Activated T-helper 1 cell treated with anti-CD3 and anti-CD28 coated beads, Interleukin-12 subunit alpha, Interleukin-12 subunit beta, Interleukin-2, Interleukin-4 antibody, amounts not matched to agents 30 ng/mL and 10 ng/mL and 1 ng/mL, durations not matched to agents 14 hours and 24 hours and 36 hours (primary cell): Measurements from ENCODE around the gene COL9A3. TPM values are rescaled to one million over a fixed set of nuclear protein-coding genes. Genes with fewer than 3 reads are reported as not detected.
A peak's percentile ranks its signal among the peaks of the same experiment; 100 is the strongest.
"Not testable (repeated sequence)": the region's sequence is repeated elsewhere in the genome, so short reads cannot be mapped to it uniquely, and the experiment has no call there.

Experiments used
- DNase-seq: peaks from one replicate; pipeline ENCODE4 v3.0.0; 2021; ENCODE audit warnings: low spot score
- H3K27ac Mint-ChIP-seq: one replicate; pipeline ENCODE4 v1.8.0; 2021; ENCODE audit warnings: mild to moderate bottlenecking, mixed read lengths
- H3K27me3 Mint-ChIP-seq: one replicate; pipeline ENCODE4 v1.8.0; 2022; ENCODE audit warnings: mild to moderate bottlenecking, moderate library complexity, mixed read lengths; ENCODE audit not compliant: insufficient read depth
- H3K36me3 Mint-ChIP-seq: one replicate; pipeline ENCODE4 v1.8.0; 2021; ENCODE audit warnings: low read depth, mixed read lengths
- H3K4me1 Mint-ChIP-seq: one replicate; pipeline ENCODE4 v1.8.0; 2021; ENCODE audit warnings: low read depth, mixed read lengths
- H3K4me3 Mint-ChIP-seq: one replicate; pipeline ENCODE4 v1.8.0; 2021; ENCODE audit warnings: mild to moderate bottlenecking, moderate library complexity, mixed read lengths
- H3K9me3 Mint-ChIP-seq: one replicate; pipeline ENCODE4 v1.8.0; 2021; ENCODE audit warnings: mixed read lengths
- intact Hi-C: fragments of 100-400 bp; cut with micrococcal nuclease; formaldehyde crosslinking; loops from one replicate; pipeline ENCODE4 v1.15.1; 2024
- total RNA-seq: library from RNA; stranded (reverse); gene quantifications from 2 replicates; pipeline ENCODE4 v1.2.3, GENCODE V29; 2022

Gene COL9A3
- total RNA-seq, 1 donor from 2014 or later: not detected

DNA sequence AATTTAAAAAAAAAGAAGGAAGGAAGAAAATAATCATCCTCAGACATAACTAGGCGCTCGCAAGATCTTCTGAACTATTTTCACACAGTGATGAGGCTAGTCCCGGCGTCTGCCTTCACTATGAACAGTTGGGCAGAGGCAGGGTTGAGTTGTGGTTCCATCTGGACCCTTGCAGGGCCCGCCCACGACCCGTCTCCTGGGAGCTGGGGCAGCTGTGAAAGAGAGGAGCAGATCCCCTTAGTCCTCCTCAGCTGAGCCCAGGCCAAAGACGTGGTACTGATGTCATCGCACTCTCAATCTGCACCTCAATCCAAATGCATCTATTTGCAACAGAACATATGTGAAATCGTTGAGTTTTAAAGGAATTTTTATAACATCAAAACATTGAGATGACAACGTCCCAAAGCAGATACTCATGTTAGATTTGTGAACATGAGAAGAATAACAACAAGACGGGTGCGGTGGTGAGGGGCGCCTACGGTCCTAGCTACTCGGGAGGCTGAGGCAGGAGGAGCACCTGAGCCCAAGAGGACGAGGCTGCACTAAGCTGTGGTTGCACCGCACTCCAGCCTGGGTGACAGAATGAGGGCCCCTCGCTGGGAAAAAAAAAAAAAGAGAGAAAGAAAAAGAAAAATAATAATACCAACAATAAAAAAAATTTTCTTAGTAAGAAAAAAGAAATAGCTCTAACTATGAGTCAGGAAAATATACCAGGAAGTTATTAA is 29.5 kb downstream of the COL9A3 start:
- H3K27me3 Mint-ChIP-seq: no peaks in the 10 kb centered on the region
- intact Hi-C loops: no loop called here
- H3K27ac Mint-ChIP-seq: no peak overlapping the region

DNA sequence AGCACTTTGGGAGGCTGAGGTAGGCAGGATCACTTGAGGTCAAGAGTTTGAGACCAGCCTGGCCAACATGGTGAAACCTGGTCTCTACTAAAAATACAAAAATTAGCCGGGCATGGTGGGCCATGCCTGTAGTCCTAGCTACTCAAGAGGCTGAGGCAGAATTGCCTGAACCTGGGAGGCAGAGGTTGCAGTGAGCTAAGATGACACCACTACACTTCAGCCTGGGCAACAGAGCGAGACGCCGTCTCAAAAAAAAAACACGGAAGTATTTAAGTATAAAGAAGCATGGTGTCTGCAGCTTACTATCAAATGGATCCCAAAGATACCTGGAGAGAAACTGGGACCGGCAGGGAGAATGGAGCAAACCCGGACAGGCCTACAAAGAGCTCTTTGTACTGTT is 32.1 kb downstream of the COL9A3 start:
- H3K9me3 Mint-ChIP-seq, H3K36me3 Mint-ChIP-seq, intact Hi-C loops, H3K27ac Mint-ChIP-seq, H3K27me3 Mint-ChIP-seq, H3K4me1 Mint-ChIP-seq, DNase-seq, H3K4me3 Mint-ChIP-seq: not testable (repeated sequence)

More for the DNA sequence above, 29.5 kb downstream of the COL9A3 start:
- Mint-ChIP-seq H3K4me3 (no peak overlapping the region), H3K9me3 (no peaks in the 10 kb centered on the region), H3K4me1 (peaks cover under 1% of the 10 kb centered on the region), H3K36me3 (peaks cover 2% of the 10 kb centered on the region)
- no peak for DNase-seq

GRCh38 chr20:62849431-62849830 is 32.6 kb downstream of the COL9A3 start:
- peaks cover 4% of the 10 kb centered on the region for H3K4me1 Mint-ChIP-seq
- H3K27ac Mint-ChIP-seq: no peak overlapping the region
- no peak overlapping the region for H3K4me3 Mint-ChIP-seq
- intact Hi-C loops: no loop called here
- H3K36me3 Mint-ChIP-seq: peaks cover 11% of the 10 kb centered on the region
- no peak for DNase-seq
- H3K27me3 Mint-ChIP-seq: no peaks in the 10 kb centered on the region
- H3K9me3 Mint-ChIP-seq: no peaks in the 10 kb centered on the region

DNA sequence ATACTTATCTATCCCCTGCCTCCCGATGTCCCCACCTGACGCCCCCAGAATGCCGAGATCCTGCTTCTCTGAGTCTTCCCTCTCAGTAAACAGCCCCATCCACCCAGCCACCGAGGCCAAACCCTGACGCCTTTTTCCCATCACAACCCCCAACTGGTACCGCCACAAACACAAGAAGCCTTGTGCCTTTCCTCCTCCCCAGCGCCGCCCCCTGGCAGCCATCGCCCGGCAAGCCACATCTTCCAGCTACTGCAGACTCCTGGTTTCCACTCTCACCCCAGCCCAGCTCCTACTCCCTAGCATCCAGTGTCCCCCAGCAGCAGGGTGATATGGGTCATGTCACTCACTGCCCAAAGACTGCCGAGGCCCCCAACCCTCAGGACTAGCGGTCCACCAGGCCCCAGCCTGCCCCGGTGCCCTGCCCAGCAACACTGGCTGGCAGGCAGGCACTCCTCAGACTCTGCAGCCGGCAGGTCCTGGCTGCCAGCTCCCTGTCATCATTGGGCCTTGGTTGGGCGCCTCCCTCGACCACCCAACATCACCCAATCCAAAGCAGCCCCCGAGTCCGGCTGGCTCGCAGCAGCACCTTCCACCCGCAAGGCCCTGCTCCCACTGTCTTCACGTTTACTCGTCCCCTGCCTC is 33.6 kb downstream of the COL9A3 start:
- intact Hi-C loops: no loop called here
- no peak overlapping the region for H3K27ac Mint-ChIP-seq
- DNase-seq: no peak
- no peaks in the 10 kb centered on the region for H3K27me3 Mint-ChIP-seq
- H3K4me1 Mint-ChIP-seq: peaks cover 4% of the 10 kb centered on the region
- peaks cover 11% of the 10 kb centered on the region for H3K36me3 Mint-ChIP-seq
- no peak overlapping the region for H3K4me3 Mint-ChIP-seq
- no peaks in the 10 kb centered on the region for H3K9me3 Mint-ChIP-seq

DNA sequence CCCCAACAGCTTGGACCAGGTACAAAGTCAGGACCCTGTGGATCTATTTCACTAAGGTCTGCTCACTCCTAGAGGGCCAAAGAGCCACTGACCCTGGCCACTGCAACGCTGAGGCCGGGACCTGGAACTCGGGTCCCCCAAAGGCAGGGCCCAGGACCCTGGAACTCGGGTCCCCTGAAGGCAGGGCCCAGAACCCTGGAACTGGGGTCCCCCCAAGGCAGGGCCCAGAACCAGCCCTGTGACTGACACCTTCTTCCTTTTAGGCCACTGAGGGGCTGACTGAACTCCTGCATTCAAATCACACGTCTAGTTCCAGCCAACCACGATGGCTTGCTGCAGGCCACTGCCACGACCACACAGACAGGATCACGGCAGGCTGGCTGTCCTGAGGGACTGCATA is 35.3 kb downstream of the COL9A3 start:
- H3K9me3 Mint-ChIP-seq: no peaks in the 10 kb centered on the region
- peaks cover 14% of the 10 kb centered on the region for H3K36me3 Mint-ChIP-seq
- intact Hi-C loops: no loop called here
- no peak overlapping the region for H3K27ac Mint-ChIP-seq
- peaks cover 4% of the 10 kb centered on the region for H3K4me1 Mint-ChIP-seq
- H3K4me3 Mint-ChIP-seq: no peak overlapping the region
- no peaks in the 10 kb centered on the region for H3K27me3 Mint-ChIP-seq
- DNase-seq: no peak

- no peak for DNase-seq
- Mint-ChIP-seq H3K27ac (no peak overlapping the region), H3K4me3 (no peak overlapping the region), H3K4me1 (peaks cover 4% of the 10 kb centered on the region), H3K27me3 (no peaks in the 10 kb centered on the region), H3K36me3 (peaks cover 17% of the 10 kb centered on the region), H3K9me3 (no peaks in the 10 kb centered on the region)
- intact Hi-C loops: no loop called here
Measured at GRCh38 chr20:62852841-62853240, 36.0 kb downstream of the COL9A3 start.

DNA sequence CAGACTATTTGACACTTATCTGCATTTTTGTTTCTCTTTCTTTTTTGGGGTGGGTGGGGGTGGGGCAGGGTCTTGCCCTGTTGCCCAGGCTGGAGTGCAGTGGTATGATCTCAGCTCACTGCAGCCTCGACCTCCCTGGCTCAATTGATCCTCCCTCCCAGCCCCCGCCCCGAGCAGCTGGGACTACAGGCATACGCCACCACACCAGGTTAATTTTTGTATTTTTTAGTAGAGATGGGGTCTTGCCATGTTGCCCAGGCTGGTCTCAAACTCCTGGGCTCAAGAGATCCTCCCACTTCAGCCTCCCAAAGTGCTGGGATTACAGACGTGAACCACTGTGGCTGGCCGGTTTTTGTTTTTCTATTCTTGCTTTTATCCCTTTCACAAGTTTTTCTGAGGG is 36.5 kb downstream of the COL9A3 start:
- H3K27me3 Mint-ChIP-seq, H3K27ac Mint-ChIP-seq, H3K4me1 Mint-ChIP-seq, H3K9me3 Mint-ChIP-seq, intact Hi-C loops, H3K4me3 Mint-ChIP-seq, DNase-seq: not testable (repeated sequence)
- peaks cover 20% of the 10 kb centered on the region for H3K36me3 Mint-ChIP-seq

DNA sequence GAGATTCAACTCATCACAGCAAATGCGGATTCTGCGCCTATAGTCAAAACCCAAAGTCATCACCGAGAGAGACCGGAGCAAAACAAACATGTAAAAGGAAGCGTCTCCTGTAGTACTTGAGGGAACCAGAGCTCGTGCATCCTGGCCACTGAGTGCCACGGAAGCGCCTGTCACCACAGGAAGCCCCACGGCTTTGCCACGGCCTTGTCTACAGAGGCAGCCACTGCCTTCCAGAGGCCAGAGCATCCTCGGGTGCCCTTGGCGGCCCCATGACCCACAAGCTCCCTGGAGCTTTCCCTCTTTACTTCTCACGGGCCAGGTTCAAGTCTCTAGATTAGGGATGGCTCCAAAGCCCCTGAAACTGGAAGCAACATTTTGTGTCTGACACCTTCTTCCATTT is 37.3 kb downstream of the COL9A3 start:
- Mint-ChIP-seq H3K27me3 (peaks cover 5% of the 10 kb centered on the region), H3K4me1 (peaks cover 4% of the 10 kb centered on the region), H3K4me3 (no peak overlapping the region), H3K27ac (no peak overlapping the region), H3K36me3 (peaks cover 20% of the 10 kb centered on the region), H3K9me3 (no peaks in the 10 kb centered on the region)
- DNase-seq: no peak
- intact Hi-C loops: no loop called here

GRCh38 chr20:62855120-62855519 is 38.3 kb downstream of the COL9A3 start:
- Mint-ChIP-seq H3K27ac (no peak overlapping the region), H3K36me3 (peaks cover 20% of the 10 kb centered on the region), H3K4me1 (peaks cover 6% of the 10 kb centered on the region)

GRCh38 chr20:62856931-62857619 is 40.2 kb downstream of the COL9A3 start:
- intact Hi-C loops: no loop called here
- peaks cover 20% of the 10 kb centered on the region for H3K36me3 Mint-ChIP-seq
- no peak overlapping the region for H3K27ac Mint-ChIP-seq
- DNase-seq: no peak
- peaks cover 6% of the 10 kb centered on the region for H3K4me1 Mint-ChIP-seq
- H3K9me3 Mint-ChIP-seq: no peaks in the 10 kb centered on the region
- no peak overlapping the region for H3K4me3 Mint-ChIP-seq
- H3K27me3 Mint-ChIP-seq: peaks cover 18% of the 10 kb centered on the region

More at GRCh38 chr20:62855120-62855519, 38.3 kb downstream of the COL9A3 start:
- H3K4me3 Mint-ChIP-seq: no peak overlapping the region
- peaks cover 12% of the 10 kb centered on the region for H3K27me3 Mint-ChIP-seq
- no peak for DNase-seq
- no peaks in the 10 kb centered on the region for H3K9me3 Mint-ChIP-seq
- intact Hi-C loops: no loop called here

- DNase-seq: no peak
- H3K9me3 Mint-ChIP-seq: no peaks in the 10 kb centered on the region
- no peak overlapping the region for H3K27ac Mint-ChIP-seq
- intact Hi-C loops: no loop called here
- peaks cover 15% of the 10 kb centered on the region for H3K36me3 Mint-ChIP-seq
- H3K27me3 Mint-ChIP-seq: peaks cover 21% of the 10 kb centered on the region
- H3K4me1 Mint-ChIP-seq: peaks cover 6% of the 10 kb centered on the region
- H3K4me3 Mint-ChIP-seq: peak overlapping the region; percentile 44
Measured at GRCh38 chr20:62858058-62858830, 41.4 kb downstream of the COL9A3 start.

DNA sequence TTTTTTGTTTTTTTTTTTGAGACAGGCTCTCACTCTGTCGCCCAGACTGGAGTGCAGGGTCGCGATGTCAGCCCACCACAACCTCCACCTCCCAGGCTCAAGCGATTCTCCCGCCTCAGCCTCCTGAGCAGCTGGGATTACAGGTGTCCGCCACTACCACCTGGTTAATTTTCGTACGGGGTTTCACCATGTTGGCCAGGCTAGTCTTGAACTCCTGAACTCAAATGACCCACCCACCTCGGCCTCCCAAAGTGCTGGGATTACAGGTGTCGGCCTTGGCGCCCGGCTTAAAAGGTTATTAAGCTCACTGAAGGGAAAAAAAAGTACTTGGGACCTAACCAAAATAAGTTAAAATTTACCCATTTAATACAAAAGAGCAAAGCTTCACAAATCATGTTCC is 42.9 kb downstream of the COL9A3 start:
- Mint-ChIP-seq H3K4me1 (peaks cover 6% of the 10 kb centered on the region), H3K36me3 (peaks cover 12% of the 10 kb centered on the region), H3K27ac (no peak overlapping the region), H3K9me3 (no peaks in the 10 kb centered on the region), H3K27me3 (peaks cover 21% of the 10 kb centered on the region), H3K4me3 (peak overlapping the region; percentile 68)
- intact Hi-C loops: loop anchor here (5.0 kb wide), 2 partner anchors 78 to 452 kb away; partner anchors contain the start of genes CABLES2 and GID8
- no peak for DNase-seq
